Measurements from ENCODE around the gene ZBTB43.
"Not testable (repeated sequence)": the region's sequence is repeated elsewhere in the genome, so short reads cannot be mapped to it uniquely, and the experiment has no call there.

DNA sequence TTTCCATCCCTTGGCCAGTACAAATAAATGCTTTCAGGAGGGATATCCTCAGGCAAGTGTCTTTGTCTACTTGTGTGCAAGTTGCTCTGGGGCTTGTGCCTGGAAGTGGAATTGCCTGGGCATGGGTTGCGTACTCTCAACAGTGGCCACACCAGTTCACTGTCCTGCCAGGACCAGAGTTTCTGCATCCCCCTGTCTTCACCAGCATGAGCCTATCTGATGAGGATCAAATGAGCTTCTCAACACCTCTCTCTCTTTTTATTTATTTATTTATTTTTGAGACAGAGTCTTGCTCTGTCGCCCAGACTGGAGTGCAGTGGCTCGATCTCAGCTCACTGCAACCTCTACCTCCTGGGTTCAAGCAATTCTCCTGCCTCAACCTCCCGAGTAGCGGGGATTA lies 26.1 kb upstream of the ZBTB43 start:
- TF ChIP-seq POLR2AphosphoS5 (IDR thresholded peaks at IDR 0.05; ENCODE audit: borderline replicate concordance, low read depth, low read length); EZH2 (IDR thresholded peaks at IDR 0.05); FOXP2 (optimal IDR thresholded peaks at IDR 0.05; ENCODE audit: control extremely low read depth, extremely low read length, insufficient read depth): not testable (repeated sequence)
